WTC11 (cell line): ENCODE results near the gene CACNG3. TPM values are rescaled to one million over a fixed set of nuclear protein-coding genes. Genes with fewer than 3 reads are reported as not detected.

Experiments
- ATAC-seq: fragments of 200-7000 bp; cut with Tn5 transposase; 2 replicates; pipeline ENCODE4 v1.10.0; 2021; ENCODE audit warnings: mild to moderate bottlenecking, moderate library complexity
- CTCF ChIA-PET: fragments of 300-600 bp; sonication (Branson Sonifier 250); formaldehyde crosslinking; loops from one replicate; lab custom pipeline; 2021; ENCODE audit warnings: antibody characterized with exemption; lab: Charles Lee
- POLR2A ChIA-PET: fragments of 350-600 bp; sonication (Branson Sonifier 250); formaldehyde crosslinking; loops from one replicate; lab custom pipeline; 2021; ENCODE audit warnings: antibody characterized with exemption; lab: Charles Lee
- DNase-seq: peaks from one replicate; pipeline ENCODE4 v3.0.0; 2021; ENCODE audit warnings: low spot score
- H3K27ac Mint-ChIP-seq: 2 replicates; pipeline ENCODE4 v1.8.0; 2021; ENCODE audit warnings: mixed read lengths
- H3K27me3 Mint-ChIP-seq: 2 replicates; pipeline ENCODE4 v1.8.0; 2021; ENCODE audit warnings: low read depth, mild to moderate bottlenecking, moderate library complexity, mixed read lengths
- H3K36me3 Mint-ChIP-seq: 2 replicates; pipeline ENCODE4 v1.8.0; 2021; ENCODE audit warnings: mixed read lengths
- H3K4me1 Mint-ChIP-seq: 2 replicates; pipeline ENCODE4 v1.8.0; 2022; ENCODE audit warnings: mixed read lengths
- H3K4me3 Mint-ChIP-seq: 2 replicates; pipeline ENCODE4 v1.8.0; 2021; ENCODE audit warnings: mild to moderate bottlenecking, moderate library complexity, mixed read lengths
- H3K9me3 Mint-ChIP-seq: 2 replicates; pipeline ENCODE4 v1.8.0; 2021; ENCODE audit warnings: mixed read lengths
- CREM ChIP-seq: sonication (generic); formaldehyde crosslinking; IDR thresholded peaks from 2 replicates; pipeline ENCODE4 v1.8.1; 2022; ENCODE audit warnings: mild to moderate bottlenecking, missing genetic modification reagents, moderate library complexity
- ESRRA ChIP-seq: sonication (generic); formaldehyde crosslinking; IDR thresholded peaks from 2 replicates; pipeline ENCODE4 v1.8.1; 2022; ENCODE audit warnings: mild to moderate bottlenecking, missing genetic modification reagents, borderline replicate concordance
- FOXP1 ChIP-seq: sonication (generic); formaldehyde crosslinking; IDR thresholded peaks from 2 replicates; pipeline ENCODE4 v1.8.0; 2022; ENCODE audit warnings: missing genetic modification reagents, mild to moderate bottlenecking, moderate library complexity, borderline replicate concordance
- GTF2I ChIP-seq: fragments of 250-450 bp; sonication (Bioruptor Pico); conservative IDR thresholded peaks from 2 replicates; pipeline ENCODE4 v1.4.0; 2021; ENCODE audit warnings: mild to moderate bottlenecking
- IRF2 ChIP-seq: sonication (generic); formaldehyde crosslinking; IDR thresholded peaks from 2 replicates; pipeline ENCODE4 v1.8.0; 2022; ENCODE audit warnings: low read depth, missing genetic modification reagents, borderline replicate concordance
- NFYB ChIP-seq: sonication (generic); formaldehyde crosslinking; conservative IDR thresholded peaks from 2 replicates; pipeline ENCODE4 v1.8.0; 2022; ENCODE audit warnings: low read depth, missing genetic modification reagents
- NR1H2 ChIP-seq: sonication (generic); formaldehyde crosslinking; IDR thresholded peaks from 2 replicates; pipeline ENCODE4 v1.9.0; 2021; ENCODE audit warnings: mild to moderate bottlenecking, moderate library complexity, missing genetic modification reagents
- RELA ChIP-seq: sonication (generic); formaldehyde crosslinking; IDR thresholded peaks from 2 replicates; pipeline ENCODE4 v1.8.1; 2022; ENCODE audit warnings: missing genetic modification reagents, mild to moderate bottlenecking, borderline replicate concordance
- RORB ChIP-seq: fragments of 250-450 bp; sonication (Bioruptor Pico); IDR thresholded peaks from 2 replicates; pipeline ENCODE4 v1.9.0; 2021; ENCODE audit warnings: mild to moderate bottlenecking
- SOX15 ChIP-seq: fragments of 250-450 bp; sonication (Bioruptor Pico); IDR thresholded peaks from 2 replicates; pipeline ENCODE4 v1.9.0; 2021; ENCODE audit warnings: mild to moderate bottlenecking
- ZNF138 ChIP-seq: sonication (generic); formaldehyde crosslinking; conservative IDR thresholded peaks from 2 replicates; pipeline ENCODE4 v1.8.1; 2022; ENCODE audit warnings: mild to moderate bottlenecking, moderate library complexity, missing genetic modification reagents
- ZNF219 ChIP-seq: sonication (generic); formaldehyde crosslinking; IDR thresholded peaks from 2 replicates; pipeline ENCODE4 v1.8.0; 2023; ENCODE audit warnings: missing genetic modification reagents, mild to moderate bottlenecking, borderline replicate concordance
- ZNF423 ChIP-seq: fragments of 250-450 bp; sonication (Bioruptor Pico); IDR thresholded peaks from 2 replicates; pipeline ENCODE4 v2.1.2; 2022; ENCODE audit warnings: mild to moderate bottlenecking, moderate library complexity
- ZNF671 ChIP-seq: fragments of 250-450 bp; sonication (Bioruptor Pico); IDR thresholded peaks from 2 replicates; pipeline ENCODE4 v1.8.0; 2021; ENCODE audit warnings: mild to moderate bottlenecking
- total RNA-seq: library from RNA; stranded (reverse); gene quantifications from 3 replicates; pipeline ENCODE4 v1.2.3, GENCODE V29; 2021
- TF ChIP-seq, protein P1 (sequence below): sonication (generic); formaldehyde crosslinking; IDR thresholded peaks from 2 replicates; pipeline ENCODE4 v1.8.0; 2022; ENCODE audit warnings: mild to moderate bottlenecking, missing genetic modification reagents
- TF ChIP-seq, protein P2 (sequence below): sonication (generic); formaldehyde crosslinking; conservative IDR thresholded peaks from 2 replicates; pipeline ENCODE4 v1.8.1; 2022; ENCODE audit warnings: mild to moderate bottlenecking, missing genetic modification reagents
- TF ChIP-seq, protein P3 (sequence below): fragments of 250-450 bp; sonication (Bioruptor Pico); IDR thresholded peaks from 2 replicates; pipeline ENCODE4 v1.9.0; 2021; ENCODE audit warnings: mild to moderate bottlenecking
- TF ChIP-seq, protein P4 (sequence below): sonication (generic); formaldehyde crosslinking; IDR thresholded peaks from 2 replicates; pipeline ENCODE4 v1.8.0; 2022; ENCODE audit warnings: mild to moderate bottlenecking, missing genetic modification reagents
- TF ChIP-seq, protein P5 (sequence below): sonication (generic); formaldehyde crosslinking; IDR thresholded peaks from 2 replicates; pipeline ENCODE4 v1.8.0; 2022; ENCODE audit warnings: missing genetic modification reagents
- TF ChIP-seq, protein P6 (sequence below): sonication (generic); formaldehyde crosslinking; IDR thresholded peaks from 2 replicates; pipeline ENCODE4 v1.8.1; 2022; ENCODE audit warnings: low read depth, mild to moderate bottlenecking, moderate library complexity, missing genetic modification reagents, borderline replicate concordance
- TF ChIP-seq, protein P7 (sequence below): sonication (generic); formaldehyde crosslinking; IDR thresholded peaks from 2 replicates; pipeline ENCODE4 v1.8.1; 2023; ENCODE audit warnings: mild to moderate bottlenecking, missing genetic modification reagents

The CACNG3 gene
- total RNA-seq, 1 experiment from 2014 or later: not detected

DNA sequence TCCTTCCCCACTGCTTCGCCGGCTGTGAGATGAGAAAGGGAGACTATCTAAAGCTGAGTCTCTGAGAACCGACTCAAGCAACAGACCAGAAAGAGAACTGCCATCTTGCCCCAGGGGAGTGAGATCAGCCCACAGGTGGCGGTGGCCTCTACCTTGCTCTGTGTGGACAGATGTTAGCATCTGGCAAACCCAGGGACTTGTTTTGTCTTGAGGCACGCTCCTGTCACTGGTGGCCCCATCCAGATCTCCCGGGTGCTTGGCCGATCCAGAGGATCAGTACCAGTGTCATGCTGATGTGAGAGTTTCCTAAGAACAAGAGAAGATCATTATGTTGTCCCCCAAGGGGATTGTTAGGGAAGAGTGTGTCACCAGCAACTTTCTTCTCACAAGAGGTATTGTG, 101.4 kb downstream of the CACNG3 start (continued):
- TF ChIP-seq RELA (CRISPR knock-in tag): no peak
- no peak for TF ChIP-seq ZNF671 (CRISPR knock-in tag)
- no peak for TF ChIP-seq RORB (CRISPR knock-in tag)
- TF ChIP-seq IRF2 (CRISPR knock-in tag): no peak
- TF ChIP-seq, protein P1, sequence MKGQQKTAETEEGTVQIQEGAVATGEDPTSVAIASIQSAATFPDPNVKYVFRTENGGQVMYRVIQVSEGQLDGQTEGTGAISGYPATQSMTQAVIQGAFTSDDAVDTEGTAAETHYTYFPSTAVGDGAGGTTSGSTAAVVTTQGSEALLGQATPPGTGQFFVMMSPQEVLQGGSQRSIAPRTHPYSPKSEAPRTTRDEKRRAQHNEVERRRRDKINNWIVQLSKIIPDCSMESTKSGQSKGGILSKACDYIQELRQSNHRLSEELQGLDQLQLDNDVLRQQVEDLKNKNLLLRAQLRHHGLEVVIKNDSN (CRISPR knock-in tag): no peak
- TF ChIP-seq NR1H2 (CRISPR knock-in tag): no peak
- no peak for TF ChIP-seq ZNF138 (CRISPR knock-in tag)

DNA sequence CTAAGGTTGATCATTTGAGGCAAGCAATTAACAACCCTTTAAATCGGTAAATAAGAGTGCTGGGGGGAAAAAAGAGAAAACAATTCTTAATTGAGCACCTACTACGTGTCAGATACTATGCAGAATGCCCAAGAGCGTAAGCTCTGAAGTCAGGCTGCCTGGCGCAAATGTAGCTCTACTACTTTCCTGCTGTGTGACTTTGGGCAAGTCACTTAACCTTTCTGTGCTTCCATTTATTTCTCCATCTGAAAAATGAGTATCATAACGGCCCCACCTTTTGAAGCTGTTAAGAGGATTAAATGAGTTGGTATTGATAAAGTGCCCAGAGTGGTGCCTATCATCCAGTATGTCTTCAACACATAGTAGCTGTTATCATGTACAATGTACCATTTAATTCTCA, 102.0 kb downstream of the CACNG3 start:
- ATAC-seq: no peak
- peaks cover 6% of the 10 kb centered on the region for H3K27me3 Mint-ChIP-seq
- POLR2A ChIA-PET: no interaction called here

More for the DNA sequence above, 102.0 kb downstream of the CACNG3 start:
- no peak overlapping the region for H3K4me3 Mint-ChIP-seq
- CTCF ChIA-PET: no interaction called here
- H3K9me3 Mint-ChIP-seq: 0 out of 2 replicates have a peak, but pooled peaks cover 5% of the 10 kb centered on the region
- no peak for DNase-seq
- H3K4me1 Mint-ChIP-seq: peaks cover 8% of the 10 kb centered on the region
- H3K36me3 Mint-ChIP-seq: no peaks in the 10 kb centered on the region
- H3K27ac Mint-ChIP-seq: no peak overlapping the region
- TF ChIP-seq FOXP1 (CRISPR knock-in tag) (no peak), ZNF219 (no peak), ESRRA (no peak), NFYB (CRISPR knock-in tag) (no peak), ZNF423 (CRISPR knock-in tag) (no peak), CREM (no peak), IRF2 (CRISPR knock-in tag) (no peak), SOX15 (no peak), GTF2I (no peak)
- TF ChIP-seq, protein P2, sequence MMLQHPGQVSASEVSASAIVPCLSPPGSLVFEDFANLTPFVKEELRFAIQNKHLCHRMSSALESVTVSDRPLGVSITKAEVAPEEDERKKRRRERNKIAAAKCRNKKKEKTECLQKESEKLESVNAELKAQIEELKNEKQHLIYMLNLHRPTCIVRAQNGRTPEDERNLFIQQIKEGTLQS (CRISPR knock-in tag): no peak
- TF ChIP-seq, protein P3, sequence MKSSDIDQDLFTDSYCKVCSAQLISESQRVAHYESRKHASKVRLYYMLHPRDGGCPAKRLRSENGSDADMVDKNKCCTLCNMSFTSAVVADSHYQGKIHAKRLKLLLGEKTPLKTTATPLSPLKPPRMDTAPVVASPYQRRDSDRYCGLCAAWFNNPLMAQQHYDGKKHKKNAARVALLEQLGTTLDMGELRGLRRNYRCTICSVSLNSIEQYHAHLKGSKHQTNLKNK (CRISPR knock-in tag): no peak
- TF ChIP-seq, protein P4, sequence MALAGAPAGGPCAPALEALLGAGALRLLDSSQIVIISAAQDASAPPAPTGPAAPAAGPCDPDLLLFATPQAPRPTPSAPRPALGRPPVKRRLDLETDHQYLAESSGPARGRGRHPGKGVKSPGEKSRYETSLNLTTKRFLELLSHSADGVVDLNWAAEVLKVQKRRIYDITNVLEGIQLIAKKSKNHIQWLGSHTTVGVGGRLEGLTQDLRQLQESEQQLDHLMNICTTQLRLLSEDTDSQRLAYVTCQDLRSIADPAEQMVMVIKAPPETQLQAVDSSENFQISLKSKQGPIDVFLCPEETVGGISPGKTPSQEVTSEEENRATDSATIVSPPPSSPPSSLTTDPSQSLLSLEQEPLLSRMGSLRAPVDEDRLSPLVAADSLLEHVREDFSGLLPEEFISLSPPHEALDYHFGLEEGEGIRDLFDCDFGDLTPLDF (CRISPR knock-in tag): no peak
- TF ChIP-seq, protein P5, sequence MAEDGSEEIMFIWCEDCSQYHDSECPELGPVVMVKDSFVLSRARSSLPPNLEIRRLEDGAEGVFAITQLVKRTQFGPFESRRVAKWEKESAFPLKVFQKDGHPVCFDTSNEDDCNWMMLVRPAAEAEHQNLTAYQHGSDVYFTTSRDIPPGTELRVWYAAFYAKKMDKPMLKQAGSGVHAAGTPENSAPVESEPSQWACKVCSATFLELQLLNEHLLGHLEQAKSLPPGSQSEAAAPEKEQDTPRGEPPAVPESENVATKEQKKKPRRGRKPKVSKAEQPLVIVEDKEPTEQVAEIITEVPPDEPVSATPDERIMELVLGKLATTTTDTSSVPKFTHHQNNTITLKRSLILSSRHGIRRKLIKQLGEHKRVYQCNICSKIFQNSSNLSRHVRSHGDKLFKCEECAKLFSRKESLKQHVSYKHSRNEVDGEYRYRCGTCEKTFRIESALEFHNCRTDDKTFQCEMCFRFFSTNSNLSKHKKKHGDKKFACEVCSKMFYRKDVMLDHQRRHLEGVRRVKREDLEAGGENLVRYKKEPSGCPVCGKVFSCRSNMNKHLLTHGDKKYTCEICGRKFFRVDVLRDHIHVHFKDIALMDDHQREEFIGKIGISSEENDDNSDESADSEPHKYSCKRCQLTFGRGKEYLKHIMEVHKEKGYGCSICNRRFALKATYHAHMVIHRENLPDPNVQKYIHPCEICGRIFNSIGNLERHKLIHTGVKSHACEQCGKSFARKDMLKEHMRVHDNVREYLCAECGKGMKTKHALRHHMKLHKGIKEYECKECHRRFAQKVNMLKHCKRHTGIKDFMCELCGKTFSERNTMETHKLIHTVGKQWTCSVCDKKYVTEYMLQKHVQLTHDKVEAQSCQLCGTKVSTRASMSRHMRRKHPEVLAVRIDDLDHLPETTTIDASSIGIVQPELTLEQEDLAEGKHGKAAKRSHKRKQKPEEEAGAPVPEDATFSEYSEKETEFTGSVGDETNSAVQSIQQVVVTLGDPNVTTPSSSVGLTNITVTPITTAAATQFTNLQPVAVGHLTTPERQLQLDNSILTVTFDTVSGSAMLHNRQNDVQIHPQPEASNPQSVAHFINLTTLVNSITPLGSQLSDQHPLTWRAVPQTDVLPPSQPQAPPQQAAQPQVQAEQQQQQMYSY: no peak
- TF ChIP-seq, protein P6, sequence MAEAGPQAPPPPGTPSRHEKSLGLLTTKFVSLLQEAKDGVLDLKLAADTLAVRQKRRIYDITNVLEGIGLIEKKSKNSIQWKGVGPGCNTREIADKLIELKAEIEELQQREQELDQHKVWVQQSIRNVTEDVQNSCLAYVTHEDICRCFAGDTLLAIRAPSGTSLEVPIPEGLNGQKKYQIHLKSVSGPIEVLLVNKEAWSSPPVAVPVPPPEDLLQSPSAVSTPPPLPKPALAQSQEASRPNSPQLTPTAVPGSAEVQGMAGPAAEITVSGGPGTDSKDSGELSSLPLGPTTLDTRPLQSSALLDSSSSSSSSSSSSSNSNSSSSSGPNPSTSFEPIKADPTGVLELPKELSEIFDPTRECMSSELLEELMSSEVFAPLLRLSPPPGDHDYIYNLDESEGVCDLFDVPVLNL (CRISPR knock-in tag): no peak
- TF ChIP-seq, protein P7, sequence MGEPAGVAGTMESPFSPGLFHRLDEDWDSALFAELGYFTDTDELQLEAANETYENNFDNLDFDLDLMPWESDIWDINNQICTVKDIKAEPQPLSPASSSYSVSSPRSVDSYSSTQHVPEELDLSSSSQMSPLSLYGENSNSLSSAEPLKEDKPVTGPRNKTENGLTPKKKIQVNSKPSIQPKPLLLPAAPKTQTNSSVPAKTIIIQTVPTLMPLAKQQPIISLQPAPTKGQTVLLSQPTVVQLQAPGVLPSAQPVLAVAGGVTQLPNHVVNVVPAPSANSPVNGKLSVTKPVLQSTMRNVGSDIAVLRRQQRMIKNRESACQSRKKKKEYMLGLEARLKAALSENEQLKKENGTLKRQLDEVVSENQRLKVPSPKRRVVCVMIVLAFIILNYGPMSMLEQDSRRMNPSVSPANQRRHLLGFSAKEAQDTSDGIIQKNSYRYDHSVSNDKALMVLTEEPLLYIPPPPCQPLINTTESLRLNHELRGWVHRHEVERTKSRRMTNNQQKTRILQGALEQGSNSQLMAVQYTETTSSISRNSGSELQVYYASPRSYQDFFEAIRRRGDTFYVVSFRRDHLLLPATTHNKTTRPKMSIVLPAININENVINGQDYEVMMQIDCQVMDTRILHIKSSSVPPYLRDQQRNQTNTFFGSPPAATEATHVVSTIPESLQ (CRISPR knock-in tag): no peak
